SK-N-MC (cell line): Measurements from ENCODE around the gene CTNNA3.

Source experiments
- DNase-seq: peaks from one replicate; pipeline ENCODE4 v3.0.0-alpha.2; 2011; ENCODE audit warnings: low read depth, low spot score
- H3K27ac ChIP-seq: fragments of 200-600 bp; sonication (generic); 2 replicates; pipeline ENCODE4 v1.5.1; 2016; ENCODE audit warnings: mixed run types
- H3K36me3 ChIP-seq: fragments of 200-600 bp; sonication (generic); 2 replicates; pipeline ENCODE4 v1.6.1; 2017; ENCODE audit warnings: antibody characterized with exemption, low read length, mixed read lengths; ENCODE audit not compliant: insufficient read depth
- H3K4me3 ChIP-seq: fragments of 200-600 bp; sonication (generic); 2 replicates; pipeline ENCODE4 v1.5.1; 2016
- H3K9ac ChIP-seq: fragments of 200-600 bp; sonication (generic); 2 replicates; pipeline ENCODE4 v1.8.0; 2017; ENCODE audit warnings: mixed run types, mixed read lengths; ENCODE audit not compliant: insufficient read length
- H3K9me3 ChIP-seq: fragments of 200-600 bp; sonication (generic); 2 replicates; pipeline ENCODE4 v1.6.1; 2017; ENCODE audit warnings: low read depth, mild to moderate bottlenecking, antibody characterized with exemption, low read length, moderate library complexity, mixed read lengths
- EZH2 ChIP-seq: fragments of 200-600 bp; sonication (generic); IDR thresholded peaks from one replicate; pipeline ENCODE4 v1.6.1; 2017; ENCODE audit warnings: antibody characterized with exemption
- FOXP2 ChIP-seq: optimal IDR thresholded peaks from 2 replicates; pipeline ENCODE3; 2011; ENCODE audit warnings: mild to moderate bottlenecking, moderate library complexity; ENCODE audit not compliant: insufficient read depth; ENCODE audit errors: extremely low read length, control extremely low read depth
- POLR2AphosphoS5 ChIP-seq: IDR thresholded peaks from 2 replicates; pipeline ENCODE4 v1.6.1; 2012; ENCODE audit warnings: mild to moderate bottlenecking, low read depth, low read length, borderline replicate concordance

CTNNA3 gene

DNA sequence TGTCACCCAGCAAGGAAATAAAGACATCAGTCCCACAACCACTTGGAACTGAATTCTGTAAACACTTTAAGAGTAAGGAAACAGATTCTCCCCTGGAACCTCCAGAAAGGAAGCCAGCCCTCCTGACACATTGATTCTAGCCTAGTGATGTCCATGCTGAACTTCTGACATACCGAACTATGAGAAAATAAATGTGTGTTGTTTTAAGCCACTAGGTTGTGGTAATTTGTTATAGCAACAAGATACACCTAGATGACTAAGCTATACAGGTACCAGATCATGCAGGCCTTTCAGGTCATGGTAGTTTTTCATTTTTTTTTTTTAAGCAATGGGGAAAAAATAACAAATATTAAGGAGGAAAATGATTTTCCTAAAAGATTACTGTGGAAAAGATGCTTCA, 807.8 kb downstream of the CTNNA3 start:
- H3K36me3 ChIP-seq = no peaks in the 10 kb centered on the region
- no peak overlapping the region for H3K4me3 ChIP-seq
- TF ChIP-seq FOXP2 (no peak), EZH2 (no peak), POLR2AphosphoS5 (no peak)
- H3K9ac ChIP-seq = no peak overlapping the region
- no peak overlapping the region for H3K27ac ChIP-seq
- no peak for DNase-seq
- no peaks in the 10 kb centered on the region for H3K9me3 ChIP-seq

DNA sequence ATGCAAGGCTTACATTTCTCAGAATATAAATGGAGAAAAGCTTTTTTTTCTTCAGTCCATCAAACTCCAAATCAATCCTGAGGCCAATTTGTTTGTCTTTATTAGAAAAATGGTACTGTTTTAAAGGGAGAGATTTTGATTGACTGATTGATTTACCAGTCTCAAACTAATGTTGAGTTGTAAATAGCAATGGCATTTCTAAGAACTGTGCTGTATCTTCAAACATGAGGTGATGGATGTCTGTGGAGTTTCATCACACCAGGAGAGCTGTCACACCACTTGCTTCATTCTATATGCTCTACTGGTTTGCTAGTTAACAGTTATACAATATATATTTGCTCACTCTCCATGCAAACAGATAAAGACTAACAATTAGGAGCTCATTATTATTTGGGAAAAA, 809.1 kb downstream of the CTNNA3 start:
- H3K36me3 ChIP-seq = no peaks in the 10 kb centered on the region
- no peaks in the 10 kb centered on the region for H3K9me3 ChIP-seq
- TF ChIP-seq POLR2AphosphoS5 (no peak), FOXP2 (no peak), EZH2 (no peak)
- no peak for DNase-seq
- no peak overlapping the region for H3K4me3 ChIP-seq
- no peak overlapping the region for H3K27ac ChIP-seq
- H3K9ac ChIP-seq = no peak overlapping the region

DNA sequence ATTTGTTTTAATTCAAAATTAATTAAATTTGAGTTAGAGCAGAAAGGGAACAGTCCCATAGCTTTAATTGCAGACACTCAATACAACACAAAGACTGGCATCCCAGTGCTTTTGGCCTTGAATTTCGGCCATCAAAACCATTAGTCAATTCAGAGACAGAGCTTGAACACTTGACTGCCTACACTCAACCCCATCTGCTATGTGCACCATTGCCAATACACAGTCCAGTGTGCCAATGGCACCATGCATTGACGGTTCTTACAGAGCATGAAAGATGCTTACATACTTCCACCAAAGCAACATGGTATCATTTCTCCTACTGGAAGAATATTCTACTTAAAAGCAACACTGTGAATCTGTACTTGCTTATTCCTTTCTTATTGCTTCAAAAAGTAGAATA, 813.7 kb downstream of the CTNNA3 start:
- DNase-seq = no peak
- Histone ChIP-seq H3K36me3 (no peaks in the 10 kb centered on the region), H3K4me3 (no peak overlapping the region), H3K27ac (no peak overlapping the region), H3K9me3 (no peaks in the 10 kb centered on the region), H3K9ac (no peak overlapping the region)
- TF ChIP-seq POLR2AphosphoS5 = no peak
- TF ChIP-seq FOXP2 = no peak
- no peak for TF ChIP-seq EZH2

DNA sequence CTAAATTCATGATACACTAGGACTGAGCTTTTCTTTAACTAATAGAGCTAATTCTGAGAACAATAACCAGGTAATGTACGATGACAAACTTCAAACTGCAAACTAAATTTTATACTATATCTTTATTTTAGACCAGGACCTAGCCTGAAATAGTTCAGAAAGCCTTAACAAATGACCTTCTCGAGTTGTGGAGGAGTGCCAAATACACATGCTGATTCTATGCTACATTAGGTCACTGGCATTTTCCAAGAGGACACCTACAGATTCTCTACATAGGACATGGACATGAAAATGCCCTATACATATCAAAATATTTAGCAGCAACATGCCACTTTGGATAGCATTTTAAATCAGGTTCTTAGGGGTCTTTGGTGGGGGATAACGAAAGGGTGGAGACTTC, 814.2 kb downstream of the CTNNA3 start:
- TF ChIP-seq EZH2 = no peak
- no peak for TF ChIP-seq FOXP2
- TF ChIP-seq POLR2AphosphoS5 = no peak

DNA sequence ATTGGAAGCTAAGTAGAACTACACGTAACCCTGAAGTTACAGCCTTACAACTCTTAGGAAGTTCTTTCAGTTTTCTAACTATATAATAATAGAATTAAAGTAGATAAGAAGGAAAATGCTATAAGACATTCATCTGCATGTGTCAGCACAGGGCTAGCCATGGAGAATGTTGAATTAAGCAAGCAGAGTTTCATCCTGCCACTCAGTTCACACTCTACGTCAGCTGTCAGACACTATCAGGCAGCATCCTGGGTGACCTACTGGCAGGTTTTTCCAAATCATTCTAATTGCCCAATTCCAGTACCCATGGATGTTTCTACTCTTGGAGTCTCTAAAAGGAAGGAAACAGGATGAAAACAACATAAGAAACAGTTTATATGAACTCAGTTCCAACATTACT, 815.2 kb downstream of the CTNNA3 start:
- H3K9ac ChIP-seq = no peak overlapping the region
- H3K36me3 ChIP-seq = no peaks in the 10 kb centered on the region
- no peaks in the 10 kb centered on the region for H3K9me3 ChIP-seq
- DNase-seq = no peak
- H3K4me3 ChIP-seq = no peak overlapping the region
- TF ChIP-seq POLR2AphosphoS5 = no peak
- no peak for TF ChIP-seq EZH2
- TF ChIP-seq FOXP2 = no peak
- H3K27ac ChIP-seq = no peak overlapping the region

More for the DNA sequence above, 814.2 kb downstream of the CTNNA3 start:
- no peak overlapping the region for H3K9ac ChIP-seq
- no peaks in the 10 kb centered on the region for H3K36me3 ChIP-seq
- DNase-seq = no peak
- no peaks in the 10 kb centered on the region for H3K9me3 ChIP-seq
- H3K27ac ChIP-seq = no peak overlapping the region
- no peak overlapping the region for H3K4me3 ChIP-seq

DNA sequence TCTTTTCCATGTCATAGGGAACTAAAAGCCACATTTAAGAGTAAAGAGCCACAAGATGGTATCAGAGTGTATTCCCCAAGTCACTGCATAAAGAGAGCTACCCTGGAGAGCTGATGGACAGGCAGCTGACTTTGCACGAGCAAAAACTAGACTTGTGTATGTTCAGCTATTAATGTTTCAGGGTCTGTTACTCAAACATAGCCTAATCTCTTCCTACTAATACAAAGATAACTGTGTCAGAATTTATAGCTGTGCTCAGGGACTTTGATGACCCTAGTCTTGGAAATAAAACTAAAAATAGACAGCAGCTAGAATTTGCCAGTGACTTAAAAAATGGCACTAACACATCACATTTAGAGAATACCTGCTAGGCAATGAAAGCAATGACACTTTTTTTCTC, 815.7 kb downstream of the CTNNA3 start:
- Histone ChIP-seq H3K4me3 (no peak overlapping the region), H3K27ac (no peak overlapping the region), H3K9me3 (no peaks in the 10 kb centered on the region), H3K36me3 (no peaks in the 10 kb centered on the region), H3K9ac (no peak overlapping the region)
- TF ChIP-seq EZH2 (no peak), POLR2AphosphoS5 (no peak), FOXP2 (no peak)
- no peak for DNase-seq

DNA sequence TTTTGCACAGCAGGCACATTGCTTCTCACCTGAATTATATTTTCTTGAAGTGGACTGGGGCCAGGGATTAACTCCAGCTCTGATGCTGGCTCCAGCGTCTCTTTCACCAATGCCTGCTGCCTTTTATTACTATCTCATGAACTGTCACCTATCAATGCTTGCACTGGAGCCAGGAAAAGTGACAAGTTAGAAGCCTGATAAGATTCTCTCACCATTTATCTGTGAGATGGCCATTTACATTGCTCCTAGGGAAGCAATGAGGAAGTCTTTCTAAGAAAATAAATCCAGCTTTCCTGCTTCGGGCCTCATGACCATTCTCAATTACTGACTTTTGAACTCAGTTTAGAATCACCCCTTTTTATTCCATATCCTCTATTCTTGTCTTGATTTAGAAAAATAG, 818.6 kb downstream of the CTNNA3 start:
- H3K36me3 ChIP-seq = no peaks in the 10 kb centered on the region
- TF ChIP-seq FOXP2 = no peak
- TF ChIP-seq EZH2 = no peak
- no peak for TF ChIP-seq POLR2AphosphoS5
- no peaks in the 10 kb centered on the region for H3K9me3 ChIP-seq
- no peak overlapping the region for H3K27ac ChIP-seq
- no peak overlapping the region for H3K9ac ChIP-seq
- no peak overlapping the region for H3K4me3 ChIP-seq
- DNase-seq = no peak

DNA sequence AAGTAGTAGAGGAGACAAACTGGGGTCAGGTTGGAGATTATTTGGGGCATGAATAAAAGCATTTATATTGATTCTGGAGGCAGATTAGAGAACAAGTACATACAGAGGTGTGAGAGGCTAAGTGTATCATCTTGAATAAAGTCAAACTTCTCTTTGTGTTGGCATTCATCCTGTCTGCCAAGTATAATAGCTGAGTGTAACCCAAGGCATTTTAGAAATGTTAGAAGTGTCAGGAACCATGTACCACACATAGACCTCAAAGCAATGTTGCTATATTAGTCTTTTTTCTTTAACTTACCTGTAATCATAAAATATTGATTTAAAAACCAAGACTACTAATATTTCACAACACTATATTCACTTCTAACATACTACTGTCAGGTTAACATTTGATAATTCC, 826.4 kb downstream of the CTNNA3 start:
- Histone ChIP-seq H3K9ac (no peak overlapping the region), H3K4me3 (no peak overlapping the region), H3K36me3 (no peaks in the 10 kb centered on the region), H3K9me3 (no peaks in the 10 kb centered on the region), H3K27ac (no peak overlapping the region)
- no peak for TF ChIP-seq POLR2AphosphoS5
- no peak for TF ChIP-seq FOXP2
- no peak for TF ChIP-seq EZH2
- no peak for DNase-seq

DNA sequence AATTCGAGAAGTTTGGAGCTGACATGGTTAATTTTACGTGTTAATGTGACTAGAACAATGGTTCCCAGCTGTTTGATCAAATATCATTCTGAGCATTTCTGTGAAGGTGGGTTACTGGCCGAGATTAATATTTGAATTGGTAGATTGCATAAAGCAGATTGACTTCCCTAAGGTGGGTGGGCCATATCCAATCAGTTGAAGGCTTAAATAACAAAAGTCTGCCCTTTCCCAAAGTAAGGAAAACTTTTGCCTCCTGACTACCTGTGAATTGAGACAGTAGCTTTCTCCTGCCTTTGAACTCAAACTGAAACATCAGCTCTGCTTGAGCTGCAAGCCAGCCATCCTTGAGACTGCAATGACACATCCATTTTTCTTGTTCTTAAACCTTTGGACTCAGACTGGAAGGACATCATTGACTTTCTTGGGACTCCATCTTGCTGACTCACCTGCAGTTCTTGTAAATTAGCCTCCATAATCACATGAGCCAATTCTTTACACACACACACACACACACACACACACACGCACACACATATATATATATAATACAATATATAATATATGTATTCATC, 833.2 kb downstream of the CTNNA3 start:
- TF ChIP-seq POLR2AphosphoS5 = no peak
- no peak for TF ChIP-seq FOXP2
- TF ChIP-seq EZH2 = no peak
- no peaks in the 10 kb centered on the region for H3K9me3 ChIP-seq
- no peak overlapping the region for H3K9ac ChIP-seq
- no peaks in the 10 kb centered on the region for H3K36me3 ChIP-seq
- no peak overlapping the region for H3K27ac ChIP-seq
- DNase-seq = no peak
- H3K4me3 ChIP-seq = no peak overlapping the region

DNA sequence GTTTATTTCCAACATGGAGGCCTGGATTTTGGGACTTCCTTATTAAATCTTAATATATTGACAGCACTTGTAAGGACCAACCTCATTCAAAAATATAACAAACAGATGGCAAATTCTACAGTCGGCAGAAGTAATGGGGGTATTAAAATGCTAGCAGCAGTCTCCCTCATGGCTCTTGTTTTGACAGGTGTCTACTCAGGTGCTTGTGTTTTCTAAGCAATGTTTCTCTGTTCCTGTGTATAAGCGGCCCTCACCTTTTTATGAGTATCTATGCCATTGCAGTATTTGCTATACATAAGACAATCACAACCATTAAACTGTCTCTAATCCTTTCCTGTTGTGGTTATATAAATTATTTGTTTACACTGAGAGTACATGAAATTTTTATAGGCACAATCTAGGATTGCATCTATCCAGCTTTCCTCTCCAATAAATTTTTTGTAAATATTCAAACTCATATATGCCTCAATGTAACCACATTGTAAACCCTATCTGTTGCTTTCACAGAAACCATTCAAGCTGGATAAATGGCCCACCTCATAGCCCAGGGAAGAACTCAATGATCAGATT, 835.5 kb downstream of the CTNNA3 start:
- no peak for TF ChIP-seq FOXP2

More for the DNA sequence above, 835.5 kb downstream of the CTNNA3 start:
- Histone ChIP-seq H3K9ac (no peak overlapping the region), H3K4me3 (no peak overlapping the region), H3K27ac (no peak overlapping the region), H3K36me3 (no peaks in the 10 kb centered on the region), H3K9me3 (no peaks in the 10 kb centered on the region)
- DNase-seq = no peak
